WTC11 (cell line): ENCODE results near the gene ATXN8OS. TPM values are rescaled to one million over a fixed set of nuclear protein-coding genes. Genes with fewer than 3 reads are reported as not detected.

ENCODE experiments used
- ATAC-seq: fragments of 200-7000 bp; cut with Tn5 transposase; 2 replicates; pipeline ENCODE4 v1.10.0; 2021; ENCODE audit warnings: mild to moderate bottlenecking, moderate library complexity
- CTCF ChIA-PET: fragments of 300-600 bp; sonication (Branson Sonifier 250); formaldehyde crosslinking; loops from one replicate; lab custom pipeline; 2021; ENCODE audit warnings: antibody characterized with exemption; lab: Charles Lee
- POLR2A ChIA-PET: fragments of 350-600 bp; sonication (Branson Sonifier 250); formaldehyde crosslinking; loops from one replicate; lab custom pipeline; 2021; ENCODE audit warnings: antibody characterized with exemption; lab: Charles Lee
- DNase-seq: peaks from one replicate; pipeline ENCODE4 v3.0.0; 2021; ENCODE audit warnings: low spot score
- H3K27ac Mint-ChIP-seq: 2 replicates; pipeline ENCODE4 v1.8.0; 2021; ENCODE audit warnings: mixed read lengths
- H3K27me3 Mint-ChIP-seq: 2 replicates; pipeline ENCODE4 v1.8.0; 2021; ENCODE audit warnings: low read depth, mild to moderate bottlenecking, moderate library complexity, mixed read lengths
- H3K36me3 Mint-ChIP-seq: 2 replicates; pipeline ENCODE4 v1.8.0; 2021; ENCODE audit warnings: mixed read lengths
- H3K4me1 Mint-ChIP-seq: 2 replicates; pipeline ENCODE4 v1.8.0; 2022; ENCODE audit warnings: mixed read lengths
- H3K4me3 Mint-ChIP-seq: 2 replicates; pipeline ENCODE4 v1.8.0; 2021; ENCODE audit warnings: mild to moderate bottlenecking, moderate library complexity, mixed read lengths
- H3K9me3 Mint-ChIP-seq: 2 replicates; pipeline ENCODE4 v1.8.0; 2021; ENCODE audit warnings: mixed read lengths
- CREB1 ChIP-seq: sonication (generic); formaldehyde crosslinking; IDR thresholded peaks from 2 replicates; pipeline ENCODE4 v1.8.0; 2023; ENCODE audit warnings: mild to moderate bottlenecking, missing genetic modification reagents
- EMX1 ChIP-seq: fragments of 250-450 bp; sonication (Bioruptor Pico); IDR thresholded peaks from 2 replicates; pipeline ENCODE4 v1.8.0; 2021; ENCODE audit warnings: mild to moderate bottlenecking
- FOXK1 ChIP-seq: sonication (generic); formaldehyde crosslinking; IDR thresholded peaks from 2 replicates; pipeline ENCODE4 v1.8.0; 2022; ENCODE audit warnings: mild to moderate bottlenecking, moderate library complexity, missing genetic modification reagents
- JUN ChIP-seq: sonication (generic); formaldehyde crosslinking; IDR thresholded peaks from 2 replicates; pipeline ENCODE4 v1.8.0; 2023; ENCODE audit warnings: mild to moderate bottlenecking, missing genetic modification reagents
- NFATC4 ChIP-seq: fragments of 250-450 bp; sonication (Bioruptor Pico); IDR thresholded peaks from 2 replicates; pipeline ENCODE4 v1.9.0; 2021; ENCODE audit warnings: mild to moderate bottlenecking
- NR1H2 ChIP-seq: sonication (generic); formaldehyde crosslinking; IDR thresholded peaks from 2 replicates; pipeline ENCODE4 v1.9.0; 2021; ENCODE audit warnings: mild to moderate bottlenecking, moderate library complexity, missing genetic modification reagents
- NR2C2 ChIP-seq: sonication (generic); formaldehyde crosslinking; IDR thresholded peaks from 2 replicates; pipeline ENCODE4 v1.8.0; 2022; ENCODE audit warnings: mild to moderate bottlenecking, missing genetic modification reagents
- RORB ChIP-seq: fragments of 250-450 bp; sonication (Bioruptor Pico); IDR thresholded peaks from 2 replicates; pipeline ENCODE4 v1.9.0; 2021; ENCODE audit warnings: mild to moderate bottlenecking
- SMAD4 ChIP-seq: sonication (generic); formaldehyde crosslinking; IDR thresholded peaks from 2 replicates; pipeline ENCODE4 v1.8.0; 2022; ENCODE audit warnings: mild to moderate bottlenecking, missing genetic modification reagents
- SOX15 ChIP-seq: fragments of 250-450 bp; sonication (Bioruptor Pico); IDR thresholded peaks from 2 replicates; pipeline ENCODE4 v1.9.0; 2021; ENCODE audit warnings: mild to moderate bottlenecking
- TP53 ChIP-seq: sonication (generic); formaldehyde crosslinking; IDR thresholded peaks from 2 replicates; pipeline ENCODE4 v1.8.1; 2023; ENCODE audit warnings: mild to moderate bottlenecking, missing genetic modification reagents
- total RNA-seq: library from RNA; stranded (reverse); gene quantifications from 3 replicates; pipeline ENCODE4 v1.2.3, GENCODE V29; 2021
- TF ChIP-seq, protein P1 (sequence below): sonication (generic); formaldehyde crosslinking; IDR thresholded peaks from 2 replicates; pipeline ENCODE4 v1.8.1; 2022; ENCODE audit warnings: missing genetic modification reagents, borderline replicate concordance
- TF ChIP-seq, protein P2 (sequence below): fragments of 250-450 bp; sonication (Bioruptor Pico); IDR thresholded peaks from 2 replicates; pipeline ENCODE4 v1.9.0; 2021; ENCODE audit warnings: moderate library complexity, mild to moderate bottlenecking, inconsistent platforms, borderline replicate concordance
- TF ChIP-seq, protein P3 (sequence below): sonication (generic); formaldehyde crosslinking; IDR thresholded peaks from 2 replicates; pipeline ENCODE4 v1.8.0; 2023; ENCODE audit warnings: missing genetic modification reagents
- TF ChIP-seq, protein P4 (sequence below): sonication (generic); formaldehyde crosslinking; IDR thresholded peaks from 2 replicates; pipeline ENCODE4 v1.8.1; 2023; ENCODE audit warnings: mild to moderate bottlenecking, missing genetic modification reagents
- TF ChIP-seq, protein P5 (sequence below): sonication (generic); formaldehyde crosslinking; conservative IDR thresholded peaks from 2 replicates; pipeline ENCODE4 v1.8.1; 2022; ENCODE audit warnings: mild to moderate bottlenecking, missing genetic modification reagents
- TF ChIP-seq, protein P6 (sequence below): fragments of 250-450 bp; sonication (Bioruptor Pico); IDR thresholded peaks from 2 replicates; pipeline ENCODE4 v1.8.0; 2021; ENCODE audit warnings: mild to moderate bottlenecking
- TF ChIP-seq, protein P7 (sequence below): sonication (generic); formaldehyde crosslinking; IDR thresholded peaks from 2 replicates; pipeline ENCODE4 v1.8.1; 2023; ENCODE audit warnings: mild to moderate bottlenecking, missing genetic modification reagents, moderate library complexity
- TF ChIP-seq, protein P8 (sequence below): fragments of 250-450 bp; sonication (Bioruptor Pico); IDR thresholded peaks from 2 replicates; pipeline ENCODE4 v1.9.0; 2021; ENCODE audit warnings: mild to moderate bottlenecking

ATXN8OS gene
- total RNA-seq, 1 experiment from 2014 or later = not detected

DNA sequence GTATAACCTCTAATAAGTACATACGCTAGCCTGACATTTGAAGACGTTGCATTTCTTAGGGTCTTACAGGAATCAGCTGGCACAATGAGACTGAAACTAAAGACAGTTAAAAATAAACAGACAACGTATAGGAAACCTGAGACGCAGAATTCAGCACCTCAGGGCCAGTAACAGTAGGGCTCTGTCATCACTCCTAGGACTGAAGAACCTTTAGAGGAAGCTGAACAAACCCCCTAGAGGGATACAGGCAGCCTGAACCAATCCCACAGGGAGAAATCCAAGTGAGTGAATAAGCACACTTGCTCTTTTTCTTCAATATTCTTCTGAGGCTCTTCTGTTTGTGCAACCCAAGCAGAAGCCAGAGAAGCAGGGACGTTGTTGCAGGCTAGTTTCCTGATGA, 54.5 kb downstream of the ATXN8OS start (continued):
- TF ChIP-seq, protein P1, sequence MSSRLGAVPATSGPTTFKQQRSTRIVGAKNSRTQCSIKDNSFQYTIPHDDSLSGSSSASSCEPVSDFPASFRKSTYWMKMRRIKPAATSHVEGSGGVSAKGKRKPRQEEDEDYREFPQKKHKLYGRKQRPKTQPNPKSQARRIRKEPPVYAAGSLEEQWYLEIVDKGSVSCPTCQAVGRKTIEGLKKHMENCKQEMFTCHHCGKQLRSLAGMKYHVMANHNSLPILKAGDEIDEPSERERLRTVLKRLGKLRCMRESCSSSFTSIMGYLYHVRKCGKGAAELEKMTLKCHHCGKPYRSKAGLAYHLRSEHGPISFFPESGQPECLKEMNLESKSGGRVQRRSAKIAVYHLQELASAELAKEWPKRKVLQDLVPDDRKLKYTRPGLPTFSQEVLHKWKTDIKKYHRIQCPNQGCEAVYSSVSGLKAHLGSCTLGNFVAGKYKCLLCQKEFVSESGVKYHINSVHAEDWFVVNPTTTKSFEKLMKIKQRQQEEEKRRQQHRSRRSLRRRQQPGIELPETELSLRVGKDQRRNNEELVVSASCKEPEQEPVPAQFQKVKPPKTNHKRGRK = no peak
- TF ChIP-seq NR2C2 (CRISPR knock-in tag) = no peak
- TF ChIP-seq FOXK1 (CRISPR knock-in tag) = no peak

DNA sequence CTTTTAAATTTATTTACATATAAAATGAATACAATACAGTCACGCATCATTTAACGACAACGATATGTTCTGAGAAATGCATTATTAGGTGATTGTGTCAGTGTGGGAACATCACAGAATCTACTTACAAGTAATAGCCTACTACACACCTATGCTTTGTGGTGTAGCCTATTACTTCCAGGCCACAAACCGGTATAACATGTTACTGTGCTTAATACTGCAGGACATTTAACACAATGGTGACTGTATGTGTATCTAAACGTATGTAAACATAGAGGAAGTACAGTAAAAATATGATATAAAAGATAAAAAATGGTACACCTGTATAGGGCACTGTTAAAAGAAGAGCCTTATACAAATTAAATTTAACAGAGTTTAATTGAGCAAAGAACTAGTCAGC, 63.1 kb downstream of the ATXN8OS start:
- TF ChIP-seq RORB (no peak), SOX15 (CRISPR knock-in tag) (no peak), NR1H2 (no peak), JUN (CRISPR knock-in tag) (no peak), SMAD4 (no peak)
- TF ChIP-seq, protein P2, sequence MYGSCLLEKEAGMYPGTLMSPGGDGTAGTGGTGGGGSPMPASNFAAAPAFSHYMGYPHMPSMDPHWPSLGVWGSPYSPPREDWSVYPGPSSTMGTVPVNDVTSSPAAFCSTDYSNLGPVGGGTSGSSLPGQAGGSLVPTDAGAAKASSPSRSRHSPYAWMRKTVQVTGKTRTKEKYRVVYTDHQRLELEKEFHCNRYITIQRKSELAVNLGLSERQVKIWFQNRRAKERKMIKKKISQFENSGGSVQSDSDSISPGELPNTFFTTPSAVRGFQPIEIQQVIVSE = no peak
- TF ChIP-seq, protein P1 = no peak
- TF ChIP-seq, protein P3, sequence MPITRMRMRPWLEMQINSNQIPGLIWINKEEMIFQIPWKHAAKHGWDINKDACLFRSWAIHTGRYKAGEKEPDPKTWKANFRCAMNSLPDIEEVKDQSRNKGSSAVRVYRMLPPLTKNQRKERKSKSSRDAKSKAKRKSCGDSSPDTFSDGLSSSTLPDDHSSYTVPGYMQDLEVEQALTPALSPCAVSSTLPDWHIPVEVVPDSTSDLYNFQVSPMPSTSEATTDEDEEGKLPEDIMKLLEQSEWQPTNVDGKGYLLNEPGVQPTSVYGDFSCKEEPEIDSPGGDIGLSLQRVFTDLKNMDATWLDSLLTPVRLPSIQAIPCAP (CRISPR knock-in tag) = no peak
- TF ChIP-seq, protein P4, sequence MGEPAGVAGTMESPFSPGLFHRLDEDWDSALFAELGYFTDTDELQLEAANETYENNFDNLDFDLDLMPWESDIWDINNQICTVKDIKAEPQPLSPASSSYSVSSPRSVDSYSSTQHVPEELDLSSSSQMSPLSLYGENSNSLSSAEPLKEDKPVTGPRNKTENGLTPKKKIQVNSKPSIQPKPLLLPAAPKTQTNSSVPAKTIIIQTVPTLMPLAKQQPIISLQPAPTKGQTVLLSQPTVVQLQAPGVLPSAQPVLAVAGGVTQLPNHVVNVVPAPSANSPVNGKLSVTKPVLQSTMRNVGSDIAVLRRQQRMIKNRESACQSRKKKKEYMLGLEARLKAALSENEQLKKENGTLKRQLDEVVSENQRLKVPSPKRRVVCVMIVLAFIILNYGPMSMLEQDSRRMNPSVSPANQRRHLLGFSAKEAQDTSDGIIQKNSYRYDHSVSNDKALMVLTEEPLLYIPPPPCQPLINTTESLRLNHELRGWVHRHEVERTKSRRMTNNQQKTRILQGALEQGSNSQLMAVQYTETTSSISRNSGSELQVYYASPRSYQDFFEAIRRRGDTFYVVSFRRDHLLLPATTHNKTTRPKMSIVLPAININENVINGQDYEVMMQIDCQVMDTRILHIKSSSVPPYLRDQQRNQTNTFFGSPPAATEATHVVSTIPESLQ (CRISPR knock-in tag) = no peak
- ChIA-PET POLR2A (no interaction called here), CTCF (no interaction called here)
- H3K27ac Mint-ChIP-seq = no peak overlapping the region
- no peaks in the 10 kb centered on the region for H3K36me3 Mint-ChIP-seq
- no peaks in the 10 kb centered on the region; the same call in 1 of the 2 replicates for H3K27me3 Mint-ChIP-seq
- H3K4me3 Mint-ChIP-seq = no peak overlapping the region
- DNase-seq = no peak
- no peaks in the 10 kb centered on the region for H3K9me3 Mint-ChIP-seq
- H3K4me1 Mint-ChIP-seq = no peaks in the 10 kb centered on the region
- no peak for ATAC-seq

DNA sequence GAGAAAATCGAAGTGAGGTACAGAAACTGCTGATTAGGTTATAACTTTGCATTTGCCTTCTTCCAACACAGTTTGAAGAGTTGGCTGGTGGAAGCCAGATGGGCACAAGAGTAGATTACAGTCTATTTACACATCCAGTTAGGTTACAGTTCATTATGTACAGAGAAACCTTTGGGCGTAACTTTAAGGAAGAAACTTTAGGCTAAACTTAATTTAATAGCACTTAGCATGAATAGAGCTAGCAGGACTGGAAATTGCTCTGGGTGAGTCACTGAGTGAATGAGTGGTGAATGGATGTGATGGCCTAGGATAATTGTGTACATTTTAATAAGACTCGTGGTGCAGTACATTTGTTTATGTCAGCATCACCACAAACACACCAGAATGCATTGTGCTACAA, 63.5 kb downstream of the ATXN8OS start:
- TF ChIP-seq, protein P5, sequence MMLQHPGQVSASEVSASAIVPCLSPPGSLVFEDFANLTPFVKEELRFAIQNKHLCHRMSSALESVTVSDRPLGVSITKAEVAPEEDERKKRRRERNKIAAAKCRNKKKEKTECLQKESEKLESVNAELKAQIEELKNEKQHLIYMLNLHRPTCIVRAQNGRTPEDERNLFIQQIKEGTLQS = no peak
- TF ChIP-seq NFATC4 (CRISPR knock-in tag) (no peak), NR2C2 (CRISPR knock-in tag) (no peak)
- Mint-ChIP-seq H3K4me3 (no peak overlapping the region), H3K27me3 (no peaks in the 10 kb centered on the region; the same call in 1 of the 2 replicates), H3K4me1 (no peaks in the 10 kb centered on the region), H3K27ac (no peak overlapping the region), H3K36me3 (no peaks in the 10 kb centered on the region), H3K9me3 (no peaks in the 10 kb centered on the region)
- no peak for ATAC-seq
- POLR2A ChIA-PET = no interaction called here
- no peak for DNase-seq
- CTCF ChIA-PET = no interaction called here

DNA sequence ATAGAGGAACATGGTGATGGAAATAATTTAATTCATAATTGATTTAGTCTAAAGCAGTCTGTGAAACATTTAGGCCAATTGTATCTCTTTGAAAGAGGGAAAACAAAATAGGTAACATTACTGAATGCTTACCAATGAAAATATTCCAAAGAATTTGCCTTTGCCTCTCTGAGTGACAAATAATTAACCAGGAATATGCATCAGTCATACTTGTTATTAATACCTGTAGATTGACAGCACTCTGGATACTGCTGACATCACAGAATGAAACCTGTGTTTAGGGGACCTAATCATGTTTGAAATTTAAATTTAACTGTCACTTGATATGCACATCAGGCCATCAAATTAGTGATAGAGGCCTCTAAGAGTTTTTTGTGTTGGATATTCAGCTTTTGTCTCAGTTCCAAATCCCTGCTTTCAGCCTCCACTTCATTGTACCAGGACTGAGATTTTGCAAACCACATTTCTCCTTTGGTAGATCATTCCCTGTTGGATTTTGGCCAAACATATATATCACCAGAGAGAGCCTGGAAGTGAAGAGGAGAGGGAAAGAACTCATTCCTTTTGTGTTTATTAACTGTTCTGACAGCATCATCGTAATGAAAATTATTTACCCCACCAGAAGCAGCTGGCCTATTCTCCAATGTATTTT, 65.4 kb downstream of the ATXN8OS start:
- no peak for ATAC-seq
- no peaks in the 10 kb centered on the region for H3K4me1 Mint-ChIP-seq
- TF ChIP-seq CREB1 (CRISPR knock-in tag) = no peak
- no peak for TF ChIP-seq NR1H2
- TF ChIP-seq, protein P6, sequence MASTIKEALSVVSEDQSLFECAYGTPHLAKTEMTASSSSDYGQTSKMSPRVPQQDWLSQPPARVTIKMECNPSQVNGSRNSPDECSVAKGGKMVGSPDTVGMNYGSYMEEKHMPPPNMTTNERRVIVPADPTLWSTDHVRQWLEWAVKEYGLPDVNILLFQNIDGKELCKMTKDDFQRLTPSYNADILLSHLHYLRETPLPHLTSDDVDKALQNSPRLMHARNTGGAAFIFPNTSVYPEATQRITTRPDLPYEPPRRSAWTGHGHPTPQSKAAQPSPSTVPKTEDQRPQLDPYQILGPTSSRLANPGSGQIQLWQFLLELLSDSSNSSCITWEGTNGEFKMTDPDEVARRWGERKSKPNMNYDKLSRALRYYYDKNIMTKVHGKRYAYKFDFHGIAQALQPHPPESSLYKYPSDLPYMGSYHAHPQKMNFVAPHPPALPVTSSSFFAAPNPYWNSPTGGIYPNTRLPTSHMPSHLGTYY (CRISPR knock-in tag) = no peak
- no peak for TF ChIP-seq TP53 (CRISPR knock-in tag)
- TF ChIP-seq, protein P7, sequence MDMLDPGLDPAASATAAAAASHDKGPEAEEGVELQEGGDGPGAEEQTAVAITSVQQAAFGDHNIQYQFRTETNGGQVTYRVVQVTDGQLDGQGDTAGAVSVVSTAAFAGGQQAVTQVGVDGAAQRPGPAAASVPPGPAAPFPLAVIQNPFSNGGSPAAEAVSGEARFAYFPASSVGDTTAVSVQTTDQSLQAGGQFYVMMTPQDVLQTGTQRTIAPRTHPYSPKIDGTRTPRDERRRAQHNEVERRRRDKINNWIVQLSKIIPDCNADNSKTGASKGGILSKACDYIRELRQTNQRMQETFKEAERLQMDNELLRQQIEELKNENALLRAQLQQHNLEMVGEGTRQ (CRISPR knock-in tag) = no peak
- no peak for TF ChIP-seq EMX1 (CRISPR knock-in tag)
- TF ChIP-seq, protein P8, sequence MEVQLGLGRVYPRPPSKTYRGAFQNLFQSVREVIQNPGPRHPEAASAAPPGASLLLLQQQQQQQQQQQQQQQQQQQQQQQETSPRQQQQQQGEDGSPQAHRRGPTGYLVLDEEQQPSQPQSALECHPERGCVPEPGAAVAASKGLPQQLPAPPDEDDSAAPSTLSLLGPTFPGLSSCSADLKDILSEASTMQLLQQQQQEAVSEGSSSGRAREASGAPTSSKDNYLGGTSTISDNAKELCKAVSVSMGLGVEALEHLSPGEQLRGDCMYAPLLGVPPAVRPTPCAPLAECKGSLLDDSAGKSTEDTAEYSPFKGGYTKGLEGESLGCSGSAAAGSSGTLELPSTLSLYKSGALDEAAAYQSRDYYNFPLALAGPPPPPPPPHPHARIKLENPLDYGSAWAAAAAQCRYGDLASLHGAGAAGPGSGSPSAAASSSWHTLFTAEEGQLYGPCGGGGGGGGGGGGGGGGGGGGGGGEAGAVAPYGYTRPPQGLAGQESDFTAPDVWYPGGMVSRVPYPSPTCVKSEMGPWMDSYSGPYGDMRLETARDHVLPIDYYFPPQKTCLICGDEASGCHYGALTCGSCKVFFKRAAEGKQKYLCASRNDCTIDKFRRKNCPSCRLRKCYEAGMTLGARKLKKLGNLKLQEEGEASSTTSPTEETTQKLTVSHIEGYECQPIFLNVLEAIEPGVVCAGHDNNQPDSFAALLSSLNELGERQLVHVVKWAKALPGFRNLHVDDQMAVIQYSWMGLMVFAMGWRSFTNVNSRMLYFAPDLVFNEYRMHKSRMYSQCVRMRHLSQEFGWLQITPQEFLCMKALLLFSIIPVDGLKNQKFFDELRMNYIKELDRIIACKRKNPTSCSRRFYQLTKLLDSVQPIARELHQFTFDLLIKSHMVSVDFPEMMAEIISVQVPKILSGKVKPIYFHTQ (CRISPR knock-in tag) = no peak

More for the DNA sequence above, 65.4 kb downstream of the ATXN8OS start:
- ChIA-PET POLR2A (no interaction called here), CTCF (no interaction called here)
- no peaks in the 10 kb centered on the region for H3K27me3 Mint-ChIP-seq
- H3K4me3 Mint-ChIP-seq = no peak overlapping the region
- DNase-seq = no peak
- no peak overlapping the region for H3K27ac Mint-ChIP-seq
- no peaks in the 10 kb centered on the region for H3K9me3 Mint-ChIP-seq
- no peaks in the 10 kb centered on the region for H3K36me3 Mint-ChIP-seq
